ENCODE measurements around the gene MAP1B. TPM values are rescaled to one million over a fixed set of nuclear protein-coding genes. Genes with fewer than 3 reads are reported as not detected.

MAP1B gene
- total RNA-seq, 1 donor: 164 TPM

DNA sequence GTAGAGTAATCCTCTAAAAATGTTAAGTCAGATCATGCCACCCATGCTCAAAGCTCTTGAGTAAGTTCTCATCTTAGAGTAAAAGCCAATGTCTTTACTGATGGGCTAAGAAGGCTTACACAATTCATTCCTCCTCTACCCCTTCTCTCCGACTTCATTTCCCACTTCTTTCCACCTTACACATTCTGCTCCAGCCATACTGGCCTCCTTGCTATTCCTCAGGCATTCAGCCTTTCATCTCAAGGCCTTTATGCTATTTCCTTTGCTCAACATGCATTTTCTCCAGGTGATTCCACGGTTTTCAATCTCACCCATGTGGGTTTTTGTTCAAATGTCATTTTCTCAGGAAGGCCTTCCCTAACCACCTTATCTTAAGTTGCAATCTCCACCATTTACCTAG lies 104.9 kb downstream of the MAP1B start:
- Histone ChIP-seq H4K20me1 (ENCODE audit: insufficient read depth, low read length) (no peaks in the 10 kb centered on the region), H3K36me3 (ENCODE audit: insufficient read depth, low read length) (peaks cover 14% of the 10 kb centered on the region), H3K4me1 (ENCODE audit: insufficient read depth, low read length) (peaks cover 41% of the 10 kb centered on the region), H3K27ac (ENCODE audit: low read depth, low read length) (peak overlapping the region; percentile 84), H3K4me3 (ENCODE audit: insufficient read depth, low read length) (no peak overlapping the region), H3K4me2 (ENCODE audit: insufficient read depth, low read length) (no peak overlapping the region), H3K27me3 (ENCODE audit: insufficient read depth, low read length) (no peaks in the 10 kb centered on the region), H3K79me2 (ENCODE audit: insufficient read depth, low read length) (no peaks in the 10 kb centered on the region), H3K9me3 (ENCODE audit: low read depth, low read length) (no peaks in the 10 kb centered on the region), H2AFZ (ENCODE audit: low read length) (no peak overlapping the region)
- no peak for DNase-seq (ENCODE audit: insufficient read length, low spot score, missing footprints)
- no peak for TF ChIP-seq CTCF (IDR thresholded peaks at IDR 0.05; ENCODE audit: extremely low read depth, low read depth, low read length)

GRCh38 chr5:72213482-72213881 lies 106.2 kb downstream of the MAP1B start:
- no peak for DNase-seq (ENCODE audit: insufficient read length, low spot score, missing footprints)
- Histone ChIP-seq H3K36me3 (ENCODE audit: insufficient read depth, low read length) (peaks cover 17% of the 10 kb centered on the region), H3K4me3 (ENCODE audit: insufficient read depth, low read length) (no peak overlapping the region), H3K9me3 (ENCODE audit: low read depth, low read length) (no peaks in the 10 kb centered on the region), H2AFZ (ENCODE audit: low read length) (no peak overlapping the region), H3K27ac (ENCODE audit: low read depth, low read length) (no peak overlapping the region), H3K4me1 (ENCODE audit: insufficient read depth, low read length) (peaks cover 35% of the 10 kb centered on the region), H3K4me2 (ENCODE audit: insufficient read depth, low read length) (no peak overlapping the region), H4K20me1 (ENCODE audit: insufficient read depth, low read length) (no peaks in the 10 kb centered on the region), H3K79me2 (ENCODE audit: insufficient read depth, low read length) (no peaks in the 10 kb centered on the region), H3K27me3 (ENCODE audit: insufficient read depth, low read length) (no peaks in the 10 kb centered on the region)
- TF ChIP-seq CTCF (IDR thresholded peaks at IDR 0.05; ENCODE audit: extremely low read depth, low read depth, low read length): no peak

DNA sequence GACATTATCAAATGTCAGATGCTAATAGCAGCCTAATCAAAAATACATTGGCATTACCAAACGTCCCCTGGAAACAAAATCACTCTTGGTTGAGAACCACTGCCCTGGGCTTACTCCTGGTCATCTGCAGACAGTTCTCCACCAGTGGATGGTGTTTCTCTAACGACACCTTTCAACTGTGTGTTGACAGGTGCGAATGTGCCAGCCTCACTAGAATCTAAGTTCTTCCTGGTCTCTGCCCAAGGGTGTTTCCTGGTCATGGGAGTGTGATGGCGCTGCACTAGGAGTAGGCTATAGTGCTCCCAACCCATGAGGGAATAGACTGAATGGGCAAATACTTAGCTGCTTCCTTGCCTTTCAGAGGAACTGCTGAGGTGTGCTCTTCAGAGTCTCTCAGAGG lies 106.9 kb downstream of the MAP1B start:
- DNase-seq (ENCODE audit: insufficient read length, low spot score, missing footprints): no peak
- Histone ChIP-seq H3K4me1 (ENCODE audit: insufficient read depth, low read length) (peaks cover 31% of the 10 kb centered on the region), H3K27ac (ENCODE audit: low read depth, low read length) (no peak overlapping the region), H2AFZ (ENCODE audit: low read length) (no peak overlapping the region), H3K9me3 (ENCODE audit: low read depth, low read length) (no peaks in the 10 kb centered on the region), H3K27me3 (ENCODE audit: insufficient read depth, low read length) (no peaks in the 10 kb centered on the region), H3K4me2 (ENCODE audit: insufficient read depth, low read length) (no peak overlapping the region), H4K20me1 (ENCODE audit: insufficient read depth, low read length) (no peaks in the 10 kb centered on the region), H3K79me2 (ENCODE audit: insufficient read depth, low read length) (no peaks in the 10 kb centered on the region), H3K4me3 (ENCODE audit: insufficient read depth, low read length) (no peak overlapping the region), H3K36me3 (ENCODE audit: insufficient read depth, low read length) (peaks cover 17% of the 10 kb centered on the region)
- TF ChIP-seq CTCF (IDR thresholded peaks at IDR 0.05; ENCODE audit: extremely low read depth, low read depth, low read length): no peak

- DNase-seq (ENCODE audit: insufficient read length, low spot score, missing footprints): no peak
- Histone ChIP-seq H3K36me3 (ENCODE audit: insufficient read depth, low read length) (peaks cover 37% of the 10 kb centered on the region), H3K27me3 (ENCODE audit: insufficient read depth, low read length) (no peaks in the 10 kb centered on the region), H3K4me3 (ENCODE audit: insufficient read depth, low read length) (no peak overlapping the region), H3K27ac (ENCODE audit: low read depth, low read length) (no peak overlapping the region), H2AFZ (ENCODE audit: low read length) (no peak overlapping the region), H3K4me2 (ENCODE audit: insufficient read depth, low read length) (no peak overlapping the region), H4K20me1 (ENCODE audit: insufficient read depth, low read length) (no peaks in the 10 kb centered on the region), H3K79me2 (ENCODE audit: insufficient read depth, low read length) (no peaks in the 10 kb centered on the region), H3K4me1 (ENCODE audit: insufficient read depth, low read length) (peaks cover 5% of the 10 kb centered on the region), H3K9me3 (ENCODE audit: low read depth, low read length) (no peaks in the 10 kb centered on the region)
- TF ChIP-seq CTCF (IDR thresholded peaks at IDR 0.05; ENCODE audit: extremely low read depth, low read depth, low read length): no peak
These were observed 109.5 kb downstream of the MAP1B start for GRCh38 chr5:72216756-72217155.
